KMS-11 (cell line): ENCODE data around the gene RERE.

Source experiments
- H2AFZ ChIP-seq: fragments of 200-600 bp; sonication (generic); 2 replicates; pipeline ENCODE4 v1.6.1; 2016; ENCODE audit warnings: antibody characterized with exemption, mixed run types, low read depth
- H3K27ac ChIP-seq: fragments of 200-600 bp; sonication (generic); 2 replicates; pipeline ENCODE4 v1.6.1; 2016; ENCODE audit warnings: mild to moderate bottlenecking, mixed run types
- H3K27me3 ChIP-seq: fragments of 200-600 bp; sonication (generic); 2 replicates; pipeline ENCODE4 v1.6.1; 2017; ENCODE audit warnings: mild to moderate bottlenecking, low read depth, mixed run types, moderate library complexity; ENCODE audit not compliant: insufficient read depth
- H3K36me3 ChIP-seq: fragments of 200-600 bp; sonication (generic); 2 replicates; pipeline ENCODE4 v1.6.1; 2017; ENCODE audit warnings: mild to moderate bottlenecking, mixed run types; ENCODE audit not compliant: insufficient read depth
- H3K4me1 ChIP-seq: fragments of 200-600 bp; sonication (generic); 2 replicates; pipeline ENCODE4 v1.6.1; 2016; ENCODE audit warnings: mild to moderate bottlenecking, low read depth, mixed run types; ENCODE audit not compliant: poor library complexity, severe bottlenecking
- H3K4me2 ChIP-seq: fragments of 200-600 bp; sonication (generic); 2 replicates; pipeline ENCODE4 v1.7.0; 2016; ENCODE audit warnings: mild to moderate bottlenecking, mixed run types
- H3K4me3 ChIP-seq: fragments of 200-600 bp; sonication (generic); IDR thresholded peaks from 2 replicates; pipeline ENCODE4 v1.6.1; 2017; ENCODE audit warnings: low read depth, low read length, mixed read lengths; ENCODE audit not compliant: insufficient read depth
- H3K79me2 ChIP-seq: fragments of 200-600 bp; sonication (generic); 2 replicates; pipeline ENCODE4 v1.6.1; 2016; ENCODE audit warnings: low read depth, mixed run types; ENCODE audit not compliant: insufficient read depth
- H3K9ac ChIP-seq: fragments of 200-600 bp; sonication (generic); 2 replicates; pipeline ENCODE4 v1.6.1; 2016; ENCODE audit warnings: mild to moderate bottlenecking, mixed run types
- H4K20me1 ChIP-seq: fragments of 200-600 bp; sonication (generic); 2 replicates; pipeline ENCODE4 v1.6.1; 2016; ENCODE audit warnings: mild to moderate bottlenecking, mixed run types; ENCODE audit not compliant: insufficient read depth
- CTCF ChIP-seq: fragments of 200-600 bp; sonication (generic); conservative IDR thresholded peaks from 2 replicates; pipeline ENCODE4 v1.6.1; 2017; ENCODE audit warnings: low read depth, mild to moderate bottlenecking, antibody characterized with exemption, low read length, moderate library complexity, mixed read lengths

RERE gene

GRCh38 chr1:8339203-8339600 lies 478.2 kb downstream of the RERE start:
- H3K4me3 ChIP-seq, result no peak overlapping the region
- no peak overlapping the region for H3K9ac ChIP-seq
- H3K4me2 ChIP-seq, result no peak overlapping the region
- peaks cover 3% of the 10 kb centered on the region; the same call in 1 of the 2 replicates for H3K27me3 ChIP-seq
- H4K20me1 ChIP-seq, result no peaks in the 10 kb centered on the region
- no peak for TF ChIP-seq CTCF
- no peak overlapping the region for H2AFZ ChIP-seq
- H3K4me1 ChIP-seq, result no peaks in the 10 kb centered on the region
- no peak overlapping the region for H3K27ac ChIP-seq
- no peaks in the 10 kb centered on the region for H3K79me2 ChIP-seq
- no peaks in the 10 kb centered on the region for H3K36me3 ChIP-seq

GRCh38 chr1:8338526-8339202 lies 478.8 kb downstream of the RERE start:
- Histone ChIP-seq H3K79me2 (no peaks in the 10 kb centered on the region), H3K4me3 (no peak overlapping the region), H3K27ac (no peak overlapping the region), H2AFZ (no peak overlapping the region), H3K4me1 (no peaks in the 10 kb centered on the region), H3K36me3 (no peaks in the 10 kb centered on the region), H3K9ac (no peak overlapping the region), H3K27me3 (peaks cover 3% of the 10 kb centered on the region; the same call in 1 of the 2 replicates), H3K4me2 (no peak overlapping the region), H4K20me1 (no peaks in the 10 kb centered on the region)
- no peak for TF ChIP-seq CTCF

GRCh38 chr1:8337776-8338525 lies 479.5 kb downstream of the RERE start:
- no peak overlapping the region for H3K9ac ChIP-seq
- no peaks in the 10 kb centered on the region for H3K4me1 ChIP-seq
- H3K4me2 ChIP-seq, result no peak overlapping the region
- no peaks in the 10 kb centered on the region for H3K79me2 ChIP-seq
- no peaks in the 10 kb centered on the region for H4K20me1 ChIP-seq
- H3K36me3 ChIP-seq, result no peaks in the 10 kb centered on the region
- no peak overlapping the region for H3K27ac ChIP-seq
- H3K4me3 ChIP-seq, result no peak overlapping the region
- peaks cover 3% of the 10 kb centered on the region; the same call in 1 of the 2 replicates for H3K27me3 ChIP-seq
- H2AFZ ChIP-seq, result no peak overlapping the region
- no peak for TF ChIP-seq CTCF

- no peak for TF ChIP-seq CTCF
- H4K20me1 ChIP-seq, result no peaks in the 10 kb centered on the region
- H3K27me3 ChIP-seq, result peaks cover 1% of the 10 kb centered on the region; the same call in 1 of the 2 replicates
Measured at GRCh38 chr1:8335246-8335645, 482.2 kb downstream of the RERE start.

More at GRCh38 chr1:8335246-8335645, 482.2 kb downstream of the RERE start:
- Histone ChIP-seq H3K4me3 (no peak overlapping the region), H3K9ac (no peak overlapping the region), H3K4me2 (no peak overlapping the region), H3K27ac (no peak overlapping the region), H3K36me3 (no peaks in the 10 kb centered on the region), H3K4me1 (no peaks in the 10 kb centered on the region), H3K79me2 (no peaks in the 10 kb centered on the region), H2AFZ (no peak overlapping the region)
